ENCODE measurements around the gene SERPINA12.

The SERPINA12 gene

GRCh38 chr14:94448071-94448808 lies 61.0 kb downstream of the SERPINA12 start:
- POLR2A ChIA-PET (ENCODE audit: low non-redundant PET), result no interaction called here
- TF ChIP-seq CTCF (conservative IDR thresholded peaks at IDR 0.05; ENCODE audit: low read depth), result no peak
- peak overlapping the region; percentile 93 for H3K27ac ChIP-seq
- DNase-seq (ENCODE audit: low spot score), result peak; percentile 20
- CTCF ChIA-PET, result interaction anchor here (0.7 to 0.9 kb wide), 2 partner anchors 38 to 181 kb away, joined by 4 read pairs; no protein-coding TSS in a partner anchor

GRCh38 chr14:94447206-94447605 lies 62.1 kb downstream of the SERPINA12 start:
- no peak for TF ChIP-seq CTCF (conservative IDR thresholded peaks at IDR 0.05; ENCODE audit: low read depth)
- ChIA-PET CTCF (interaction anchor here (0.9 kb wide), 1 partner anchor 39 kb away, joined by 4 read pairs; no protein-coding TSS in a partner anchor), POLR2A (ENCODE audit: low non-redundant PET) (no interaction called here)
- no peak for DNase-seq (ENCODE audit: low spot score)
- H3K27ac ChIP-seq, result no peak overlapping the region

- ChIA-PET POLR2A (ENCODE audit: low non-redundant PET) (no interaction called here), CTCF (no interaction called here)
- TF ChIP-seq CTCF (conservative IDR thresholded peaks at IDR 0.05; ENCODE audit: low read depth), result no peak
- no peak for DNase-seq (ENCODE audit: low spot score)
- H3K27ac ChIP-seq, result no peak overlapping the region
These were observed 63.1 kb downstream of the SERPINA12 start for GRCh38 chr14:94446126-94446525.

- ChIA-PET CTCF (no interaction called here), POLR2A (ENCODE audit: low non-redundant PET) (no interaction called here)
- TF ChIP-seq CTCF (conservative IDR thresholded peaks at IDR 0.05; ENCODE audit: low read depth), result no peak
- no peak for DNase-seq (ENCODE audit: low spot score)
- no peak overlapping the region for H3K27ac ChIP-seq
These were observed 64.3 kb downstream of the SERPINA12 start for GRCh38 chr14:94445003-94445402.

GRCh38 chr14:94441531-94442205 lies 67.6 kb downstream of the SERPINA12 start:
- TF ChIP-seq CTCF (conservative IDR thresholded peaks at IDR 0.05; ENCODE audit: low read depth), result no peak
- no peak for DNase-seq (ENCODE audit: low spot score)
- ChIA-PET CTCF (no interaction called here), POLR2A (ENCODE audit: low non-redundant PET) (no interaction called here)
- H3K27ac ChIP-seq, result no peak overlapping the region

- TF ChIP-seq CTCF (conservative IDR thresholded peaks at IDR 0.05; ENCODE audit: low read depth), result no peak
These were observed 68.1 kb downstream of the SERPINA12 start for GRCh38 chr14:94441130-94441529.

More at GRCh38 chr14:94441130-94441529, 68.1 kb downstream of the SERPINA12 start:
- no peak overlapping the region for H3K27ac ChIP-seq
- CTCF ChIA-PET, result no interaction called here
- POLR2A ChIA-PET (ENCODE audit: low non-redundant PET), result no interaction called here
- no peak for DNase-seq (ENCODE audit: low spot score)
